Left lobe of liver (tissue), 2 donors: ENCODE results near the gene PTPRT. TPM values are rescaled to one million over a fixed set of nuclear protein-coding genes. Genes with fewer than 3 reads are reported as not detected.

Experiments
- ATAC-seq: fragments of 200-7000 bp; cut with Tn5 transposase; one replicate; pipeline ENCODE4 v1.9.1; 2020; ENCODE audit warnings: mild to moderate bottlenecking, moderate library complexity
- DNase-seq: peaks from one replicate; pipeline ENCODE4 v3.0.0-alpha.2; 2020; ENCODE audit warnings: low spot score
- total RNA-seq: library from RNA; stranded (reverse); gene quantifications from one replicate; pipeline ENCODE4 v1.2.1, GENCODE V29; 2021
- donor health status: DM: no; HTN: no; CAD: no; lungs with moderate emphysema.
- donor health status: DM: no; HTN: yes; CAD: no.

The PTPRT gene
- total RNA-seq, 1 donor from 2014 or later = 0.88 TPM

- no peak for ATAC-seq
- no peak for DNase-seq
Measured at GRCh38 chr20:42588847-42589246, 600.9 kb downstream of the PTPRT start.

GRCh38 chr20:42587427-42587826 lies 602.3 kb downstream of the PTPRT start:
- ATAC-seq (no peak), DNase-seq (no peak)

DNA sequence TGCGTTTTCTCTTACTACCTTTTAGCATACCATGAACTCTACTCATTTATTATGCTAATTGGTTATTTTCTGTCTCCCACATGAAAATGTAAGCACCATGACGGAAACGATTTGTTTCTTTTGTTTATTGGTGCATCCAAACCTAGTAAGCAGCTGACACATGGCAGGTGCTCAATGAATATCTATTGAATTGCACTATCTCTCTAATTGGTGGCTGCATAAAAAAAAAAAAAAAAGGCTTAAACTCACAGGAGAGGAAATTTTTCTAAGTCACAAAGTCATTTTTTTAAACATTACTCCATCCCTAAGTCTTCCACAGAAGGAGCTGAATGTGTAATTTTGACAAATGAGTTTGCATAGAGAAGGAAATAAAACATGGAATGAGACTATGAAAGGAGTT lies 608.4 kb downstream of the PTPRT start:
- DNase-seq (no peak), ATAC-seq (no peak)

DNA sequence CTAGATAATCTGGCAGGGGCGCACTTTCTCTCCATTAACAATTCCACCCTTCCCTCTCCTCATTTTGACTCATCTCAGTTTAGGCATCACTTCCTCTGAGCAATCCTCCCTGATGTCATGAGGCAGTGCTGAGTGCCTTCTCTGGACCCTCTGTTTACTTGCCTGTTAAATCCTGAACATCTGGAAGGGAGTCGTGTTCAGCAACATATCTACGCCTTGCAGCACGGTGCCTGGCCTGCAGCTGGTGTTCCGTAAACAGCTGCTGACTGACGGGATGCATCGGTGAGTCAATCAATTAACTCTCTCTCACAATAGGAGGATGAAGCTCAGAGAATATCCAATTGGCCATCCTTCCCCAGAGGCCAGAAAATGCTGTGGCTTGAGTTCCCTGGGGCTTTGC lies 613.5 kb downstream of the PTPRT start:
- ATAC-seq = no peak

DNA sequence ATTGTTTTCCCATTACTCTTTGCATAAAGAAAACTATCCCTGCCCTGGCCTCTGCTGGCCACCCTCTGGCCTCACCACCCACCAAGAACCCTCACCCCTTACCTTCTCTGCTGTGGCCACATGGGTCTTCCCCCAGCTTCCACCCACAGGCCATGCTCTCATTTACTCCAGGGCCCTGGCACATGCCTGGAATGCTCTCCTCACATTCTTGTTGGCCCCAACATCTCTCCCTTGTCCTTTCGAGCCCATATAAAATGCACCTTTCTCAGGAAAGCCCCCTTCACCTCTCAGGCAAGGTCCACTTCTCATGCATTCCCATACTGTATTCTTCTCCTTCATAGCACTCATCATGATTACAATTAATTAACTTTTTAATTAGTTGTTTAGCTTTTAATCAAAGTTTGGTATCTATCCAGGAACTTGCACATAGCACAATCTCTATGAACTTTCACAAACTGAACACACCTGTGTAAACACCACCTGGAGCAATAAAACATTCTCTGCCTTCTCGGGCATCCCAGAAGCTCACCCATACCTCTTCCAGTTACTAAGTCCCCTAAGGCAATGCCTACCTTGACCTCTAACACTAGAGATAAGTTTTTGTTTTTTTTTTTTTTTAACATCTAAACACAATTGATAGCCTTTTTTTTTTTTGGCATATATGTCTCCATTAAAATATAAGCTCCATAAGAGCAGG lies 617.2 kb downstream of the PTPRT start:
- no peak for DNase-seq
- ATAC-seq = no peak

More for the DNA sequence above, 613.5 kb downstream of the PTPRT start:
- DNase-seq = no peak

- DNase-seq = no peak
Measured at GRCh38 chr20:42567409-42567808, 622.3 kb downstream of the PTPRT start.

GRCh38 chr20:42565235-42565995 lies 624.3 kb downstream of the PTPRT start:
- ATAC-seq = no peak
- no peak for DNase-seq

More at GRCh38 chr20:42567409-42567808, 622.3 kb downstream of the PTPRT start:
- no peak for ATAC-seq

- ATAC-seq = no peak
- no peak for DNase-seq
Measured at GRCh38 chr20:42559665-42560064, 630.0 kb downstream of the PTPRT start.

- ATAC-seq (peak; percentile 21), DNase-seq (no peak)
Measured at GRCh38 chr20:42556575-42556974, 633.1 kb downstream of the PTPRT start.

DNA sequence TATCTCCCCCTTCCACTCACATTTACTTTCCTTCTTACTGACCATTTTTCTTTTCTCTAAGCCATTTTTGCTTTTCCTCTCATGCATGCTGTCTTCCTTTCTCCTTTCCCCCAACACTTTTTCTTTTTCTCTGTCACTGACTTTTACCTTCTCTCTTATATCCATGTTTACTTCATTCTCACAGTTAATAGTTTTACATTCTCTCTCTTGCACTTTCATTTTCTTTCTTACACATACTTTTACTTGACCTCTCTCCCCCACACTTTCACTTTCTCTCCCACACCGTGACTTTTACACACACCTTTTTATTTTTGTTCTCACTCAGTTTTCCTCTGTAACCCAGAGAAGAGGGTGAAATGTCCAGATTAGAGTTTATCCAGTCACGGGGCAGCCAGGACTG lies 636.3 kb downstream of the PTPRT start:
- no peak for DNase-seq

GRCh38 chr20:42549496-42549895 lies 640.2 kb downstream of the PTPRT start:
- DNase-seq (no peak), ATAC-seq (no peak)

More for the DNA sequence above, 636.3 kb downstream of the PTPRT start:
- no peak for ATAC-seq

DNA sequence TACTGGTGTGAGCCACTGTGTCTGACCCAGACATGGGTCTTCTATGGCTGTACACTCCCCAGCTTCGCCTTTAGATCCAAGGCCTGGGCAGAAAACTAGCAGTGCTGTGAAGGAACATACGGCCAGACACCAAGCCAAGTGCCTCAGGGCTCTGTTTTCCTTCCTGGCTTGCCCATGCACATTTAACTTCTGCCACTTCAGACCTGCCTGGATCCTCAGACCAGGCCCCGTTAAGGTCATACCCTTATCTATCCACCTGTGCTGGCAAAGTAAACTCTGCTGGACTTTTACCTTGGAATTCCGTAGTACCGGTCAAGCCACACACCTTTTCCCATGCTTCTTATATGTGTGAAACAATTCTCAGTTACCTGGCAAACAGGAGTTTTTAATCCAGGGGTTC lies 644.8 kb downstream of the PTPRT start:
- ATAC-seq (no peak), DNase-seq (no peak)

- ATAC-seq (no peak), DNase-seq (no peak)
Measured at GRCh38 chr20:42532831-42533230, 656.9 kb downstream of the PTPRT start.

DNA sequence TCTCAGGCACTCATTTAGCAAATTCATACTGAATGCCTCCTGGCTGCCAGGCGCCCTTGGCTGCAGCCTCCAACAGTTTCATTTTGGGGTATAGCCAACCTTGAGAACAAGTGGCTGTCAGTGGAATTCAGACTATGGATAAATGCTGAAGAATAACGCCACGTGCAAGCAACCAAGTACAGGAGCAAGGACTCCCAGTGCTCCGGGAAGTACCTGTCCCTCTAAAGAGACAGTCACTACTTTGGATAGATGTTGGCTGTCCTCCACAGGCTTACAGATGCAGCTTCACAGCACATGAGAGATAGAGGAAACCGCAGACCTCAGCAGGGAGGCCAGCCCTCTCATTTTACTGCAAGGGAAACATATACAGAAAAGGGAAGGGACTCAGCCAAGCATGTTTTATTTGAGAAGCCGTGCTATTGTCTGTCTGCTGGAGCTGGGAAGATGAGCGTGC lies 658.2 kb downstream of the PTPRT start:
- no peak for ATAC-seq
- no peak for DNase-seq

DNA sequence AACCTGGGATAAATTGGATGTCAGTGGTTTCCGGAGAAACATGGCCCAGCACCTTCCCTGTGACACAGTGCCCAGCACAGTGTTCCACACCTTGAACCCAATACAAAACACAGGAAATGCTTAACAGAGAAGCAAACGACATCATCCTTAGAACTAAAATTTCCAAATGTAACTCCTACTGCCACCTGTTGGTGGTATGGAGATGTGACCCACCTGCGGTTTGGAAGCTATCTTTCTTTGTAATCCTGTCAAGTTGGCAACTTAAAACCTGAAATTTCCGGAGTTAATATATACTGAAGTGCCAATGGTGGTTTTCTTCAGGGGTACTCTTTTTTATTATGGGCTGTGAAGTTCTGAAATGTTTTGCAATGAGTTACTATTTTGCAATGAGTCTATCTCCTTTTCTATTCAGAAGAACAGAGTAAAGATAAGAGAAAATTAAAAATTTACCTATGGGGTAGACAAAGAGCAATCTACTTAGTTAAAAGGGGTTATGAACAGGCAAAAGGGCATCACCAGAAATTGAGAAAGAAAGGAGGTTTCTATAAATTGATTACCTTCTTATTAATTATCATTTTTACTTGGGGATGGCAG lies 658.8 kb downstream of the PTPRT start:
- DNase-seq = no peak
- peak; percentile 76 for ATAC-seq

DNA sequence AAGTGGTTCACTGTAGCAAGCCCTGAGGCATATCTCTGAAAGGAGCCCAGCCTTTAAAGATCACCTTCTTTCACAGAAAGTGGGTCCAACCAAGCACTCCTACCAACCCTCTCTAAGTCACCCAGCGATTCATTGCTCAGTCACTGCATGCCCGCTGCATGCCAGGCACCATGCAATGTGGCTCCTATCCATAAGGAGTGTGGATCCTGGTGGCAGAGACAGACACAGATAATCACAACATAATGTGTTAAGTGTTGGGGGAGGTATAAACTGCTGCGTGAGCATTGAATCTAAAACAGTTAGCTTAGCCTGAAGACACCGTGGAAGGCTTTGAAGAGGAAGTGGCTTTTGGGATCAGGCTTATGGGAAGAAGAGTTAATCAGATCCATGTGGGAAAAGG lies 659.5 kb downstream of the PTPRT start:
- DNase-seq (no peak), ATAC-seq (no peak)

GRCh38 chr20:42524058-42524457 lies 665.6 kb downstream of the PTPRT start:
- no peak for ATAC-seq

GRCh38 chr20:42516692-42517091 lies 673.0 kb downstream of the PTPRT start:
- DNase-seq (no peak), ATAC-seq (no peak)

More at GRCh38 chr20:42524058-42524457, 665.6 kb downstream of the PTPRT start:
- no peak for DNase-seq

GRCh38 chr20:42510686-42511085 lies 679.0 kb downstream of the PTPRT start:
- ATAC-seq (no peak), DNase-seq (no peak)

- ATAC-seq (no peak), DNase-seq (no peak)
Measured at GRCh38 chr20:42507874-42508273, 681.8 kb downstream of the PTPRT start.

DNA sequence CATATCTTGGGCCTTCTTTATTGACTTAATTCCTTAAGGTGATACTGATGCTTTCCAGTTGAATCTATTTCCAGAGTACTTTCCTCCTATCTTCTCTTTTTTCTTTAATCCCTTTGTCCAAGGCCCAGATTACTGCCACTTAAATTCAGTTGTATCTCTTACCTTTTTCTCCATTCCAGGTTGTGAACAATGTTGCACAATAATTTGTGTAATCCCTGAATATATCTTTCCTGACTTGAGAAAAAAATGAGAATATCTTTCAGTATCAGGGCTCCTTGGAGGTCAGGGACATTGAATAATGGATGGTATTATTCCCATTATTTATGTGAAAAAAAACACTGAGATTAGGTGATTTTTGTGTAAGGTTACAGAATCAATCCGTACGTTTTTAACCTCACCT lies 683.3 kb downstream of the PTPRT start:
- DNase-seq (no peak), ATAC-seq (no peak)

GRCh38 chr20:42502591-42502990 lies 687.1 kb downstream of the PTPRT start:
- no peak for ATAC-seq
- DNase-seq = no peak
